ENCODE measurements around the gene B4GALT5. TPM values are rescaled to one million over a fixed set of nuclear protein-coding genes. Genes with fewer than 3 reads are reported as not detected.
"Not testable (repeated sequence)": the region's sequence is repeated elsewhere in the genome, so short reads cannot be mapped to it uniquely, and the experiment has no call there.

B4GALT5 gene
- total RNA-seq, 1 experiment from 2014 or later: 31.5 TPM

DNA sequence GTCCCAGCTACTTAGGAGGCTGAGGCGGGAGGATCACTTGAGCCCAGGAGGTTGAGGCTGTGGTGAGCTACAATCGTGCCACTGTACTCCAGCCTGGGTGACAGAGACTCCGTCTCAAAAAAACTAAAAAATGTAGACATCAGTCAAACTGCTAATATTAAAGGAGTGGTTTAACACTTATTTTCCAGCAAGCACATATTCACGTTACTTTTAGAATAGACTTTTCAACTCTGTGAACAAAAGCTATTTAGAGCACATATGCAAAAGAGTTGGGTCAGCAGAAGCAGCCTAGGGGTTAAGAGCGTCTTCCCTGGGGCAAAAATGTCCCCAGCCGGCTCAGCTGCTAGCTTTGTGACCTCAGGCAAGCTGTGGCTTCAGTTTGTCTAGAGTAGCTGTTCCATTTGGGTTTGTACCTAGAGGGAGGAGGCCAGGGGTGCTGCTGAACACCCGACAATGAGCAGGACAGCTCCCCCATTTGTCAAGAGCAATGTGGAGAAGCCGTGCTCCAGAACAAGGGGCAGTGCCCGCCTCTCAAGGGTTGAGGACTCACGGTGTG is 83.2 kb downstream of the B4GALT5 start:
- DNase-seq (ENCODE audit: low read depth): no peak

GRCh38 chr20:49629606-49630005 is 84.1 kb downstream of the B4GALT5 start:
- no peak for DNase-seq (ENCODE audit: low read depth)

DNA sequence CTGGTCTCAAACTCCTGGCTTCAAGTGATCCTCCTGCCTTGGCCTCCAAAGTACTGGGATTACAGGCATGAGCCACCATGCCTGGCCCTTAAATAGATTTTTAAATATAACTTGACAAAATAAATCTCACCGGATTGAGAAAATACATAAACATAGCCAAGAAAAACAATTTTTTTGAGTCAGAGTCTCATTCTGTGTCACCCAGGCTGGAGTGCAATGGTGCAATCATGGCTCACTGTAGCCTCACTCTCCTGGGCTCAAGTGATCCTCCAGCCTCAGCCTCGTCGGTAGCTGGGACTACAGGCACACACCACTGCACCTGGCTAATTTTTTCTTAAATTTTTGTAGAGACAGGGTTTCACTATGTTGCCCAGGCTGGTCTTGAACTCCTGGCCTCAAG is 85.4 kb downstream of the B4GALT5 start:
- DNase-seq (ENCODE audit: low read depth): not testable (repeated sequence)

DNA sequence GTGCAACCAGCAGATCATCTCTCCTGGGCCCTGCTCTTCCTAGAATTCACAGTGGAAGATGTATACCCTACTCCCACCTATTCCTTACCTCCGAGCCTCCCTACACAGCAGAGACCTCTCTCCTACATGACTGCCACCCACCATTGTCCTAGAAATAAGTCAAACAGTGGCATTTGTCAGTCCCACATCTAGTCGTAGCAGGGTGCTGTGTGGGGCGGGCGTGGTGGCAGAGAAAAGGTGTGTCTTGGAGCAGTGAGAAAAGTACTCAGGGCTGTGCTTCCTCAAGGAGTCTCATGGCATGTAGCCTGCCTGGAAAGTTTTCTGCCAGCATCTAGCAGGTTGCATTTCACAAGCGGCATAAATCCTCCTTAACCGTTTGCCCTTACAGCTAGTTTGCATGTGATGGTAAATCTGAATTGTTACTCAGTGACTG is 86.3 kb downstream of the B4GALT5 start:
- DNase-seq (ENCODE audit: low read depth): no peak

GRCh38 chr20:49624988-49625387 is 88.7 kb downstream of the B4GALT5 start:
- not testable (repeated sequence) for DNase-seq (ENCODE audit: low read depth)

DNA sequence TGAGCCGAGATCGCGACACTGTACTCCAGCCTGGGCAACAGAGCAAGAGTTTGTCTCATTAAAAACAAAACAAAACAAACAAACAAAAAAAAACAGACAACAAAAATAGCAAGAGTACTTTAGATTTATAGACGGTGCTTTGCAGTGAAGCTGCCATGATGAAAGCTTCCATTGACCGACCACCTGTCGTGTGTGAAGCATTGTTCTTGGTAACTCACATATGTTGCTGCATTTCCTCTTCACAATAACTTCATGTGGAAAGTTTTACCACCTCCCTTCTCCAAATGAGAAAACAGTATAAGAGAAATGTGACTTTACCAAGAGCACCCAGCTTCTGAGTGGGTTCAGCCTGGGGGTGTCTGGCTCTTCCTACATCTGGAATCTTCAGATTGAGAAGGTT is 89.4 kb downstream of the B4GALT5 start:
- no peak for DNase-seq (ENCODE audit: low read depth)

- no peak for DNase-seq (ENCODE audit: low read depth)
Measured at GRCh38 chr20:49622243-49622642, 91.4 kb downstream of the B4GALT5 start.

DNA sequence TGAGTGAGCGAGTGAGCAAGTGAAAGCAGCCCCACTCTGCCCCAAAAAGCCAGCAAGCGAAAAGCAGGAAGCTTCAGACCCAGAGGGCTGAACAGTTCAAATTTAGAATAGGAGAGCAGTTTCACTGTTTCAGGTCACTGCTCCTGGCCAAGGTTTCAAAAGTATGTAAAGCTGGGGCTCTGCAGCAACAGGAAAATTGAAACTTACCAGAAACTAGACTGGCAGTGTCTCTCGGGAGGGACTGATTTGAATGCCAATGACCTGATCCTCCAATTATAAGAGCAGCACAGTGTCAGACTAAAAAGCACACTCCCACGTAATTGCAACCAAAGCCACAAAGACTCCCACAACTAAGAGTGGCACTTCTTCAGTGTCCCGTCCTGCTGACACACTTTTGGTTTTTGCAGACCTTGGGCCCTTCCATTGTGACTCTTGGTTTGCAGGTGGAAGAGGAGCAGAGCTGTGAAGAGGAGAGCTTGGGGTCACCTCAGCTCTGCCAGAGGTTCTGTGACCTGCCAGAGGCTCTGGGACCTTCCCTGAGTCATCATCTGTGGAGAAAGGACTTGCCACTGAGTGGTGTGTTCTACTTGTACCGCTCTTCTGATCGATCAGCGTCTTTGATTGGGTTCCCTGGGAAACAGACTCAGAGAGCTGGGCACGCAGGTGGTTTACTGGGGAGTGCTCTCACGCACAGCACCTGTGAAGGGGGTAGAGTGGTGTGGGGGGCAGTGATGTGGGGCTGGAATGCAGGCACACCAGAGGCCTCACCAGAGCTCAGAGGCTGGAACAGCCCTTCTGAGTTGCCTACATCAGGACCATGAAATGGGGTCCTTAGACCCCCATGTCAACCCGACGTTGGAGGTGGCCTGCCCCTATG is 93.1 kb downstream of the B4GALT5 start:
- DNase-seq (ENCODE audit: low read depth): no peak

DNA sequence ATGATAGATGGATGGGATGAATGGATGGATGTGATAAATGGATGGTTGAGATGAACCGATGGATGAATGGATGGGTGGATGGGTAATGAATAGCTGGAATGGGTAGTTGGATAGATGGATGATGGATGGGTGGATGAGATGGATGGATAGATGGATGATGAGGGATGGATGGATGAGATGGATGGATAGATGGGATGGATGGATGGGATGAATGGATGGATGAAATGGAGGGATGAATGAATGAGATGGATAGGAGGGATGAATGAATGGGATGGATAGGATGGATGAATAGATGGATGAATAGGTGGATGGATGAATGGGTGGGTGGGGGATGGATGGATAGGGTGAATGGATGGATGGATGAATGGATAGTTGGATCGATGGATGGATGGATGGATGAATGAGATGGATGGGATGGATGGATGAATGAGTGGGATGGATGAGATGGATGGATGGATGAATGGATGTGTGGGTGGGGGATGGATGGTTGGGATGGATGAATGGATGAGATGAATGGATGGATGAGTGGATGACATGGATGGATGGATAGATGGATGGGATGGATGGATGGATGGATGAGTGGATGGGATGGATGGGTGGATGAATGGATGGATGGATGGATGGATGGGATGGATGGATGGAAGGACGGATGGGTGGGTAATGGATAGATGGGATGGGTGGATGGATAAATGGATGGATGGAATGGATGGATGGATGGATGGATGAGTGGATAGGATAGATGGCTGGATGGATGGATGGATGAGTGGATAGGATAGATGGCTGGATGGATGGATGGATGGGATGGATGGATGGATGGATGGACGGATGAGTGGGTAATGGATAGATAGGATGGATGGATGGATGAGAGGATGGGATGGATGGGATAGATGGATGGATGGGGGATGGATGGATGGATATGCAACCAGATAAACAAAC is 94.3 kb downstream of the B4GALT5 start:
- no peak for DNase-seq (ENCODE audit: low read depth)

DNA sequence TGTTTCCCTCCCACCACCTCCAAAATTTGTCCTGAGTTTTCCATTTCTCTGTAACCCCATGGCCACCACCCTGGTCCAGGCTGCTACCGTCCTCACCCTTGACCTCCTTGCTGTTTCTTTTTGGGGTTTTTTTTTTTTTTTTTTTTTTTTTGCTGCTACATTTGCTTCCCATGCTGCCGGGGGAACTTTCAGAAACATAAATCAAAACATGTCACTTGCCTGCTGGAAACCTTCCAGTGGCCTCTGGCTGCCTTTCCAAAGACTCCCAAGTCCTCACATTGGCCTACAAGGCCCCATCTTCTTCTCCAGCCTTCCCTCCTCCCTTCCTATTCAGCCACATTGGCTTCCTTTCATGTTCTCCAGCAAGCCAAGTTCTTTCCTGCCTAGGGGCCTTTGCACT is 95.4 kb downstream of the B4GALT5 start:
- no peak for DNase-seq (ENCODE audit: low read depth)

- not testable (repeated sequence) for DNase-seq (ENCODE audit: low read depth)
Measured at GRCh38 chr20:49617394-49617793, 96.3 kb downstream of the B4GALT5 start.

DNA sequence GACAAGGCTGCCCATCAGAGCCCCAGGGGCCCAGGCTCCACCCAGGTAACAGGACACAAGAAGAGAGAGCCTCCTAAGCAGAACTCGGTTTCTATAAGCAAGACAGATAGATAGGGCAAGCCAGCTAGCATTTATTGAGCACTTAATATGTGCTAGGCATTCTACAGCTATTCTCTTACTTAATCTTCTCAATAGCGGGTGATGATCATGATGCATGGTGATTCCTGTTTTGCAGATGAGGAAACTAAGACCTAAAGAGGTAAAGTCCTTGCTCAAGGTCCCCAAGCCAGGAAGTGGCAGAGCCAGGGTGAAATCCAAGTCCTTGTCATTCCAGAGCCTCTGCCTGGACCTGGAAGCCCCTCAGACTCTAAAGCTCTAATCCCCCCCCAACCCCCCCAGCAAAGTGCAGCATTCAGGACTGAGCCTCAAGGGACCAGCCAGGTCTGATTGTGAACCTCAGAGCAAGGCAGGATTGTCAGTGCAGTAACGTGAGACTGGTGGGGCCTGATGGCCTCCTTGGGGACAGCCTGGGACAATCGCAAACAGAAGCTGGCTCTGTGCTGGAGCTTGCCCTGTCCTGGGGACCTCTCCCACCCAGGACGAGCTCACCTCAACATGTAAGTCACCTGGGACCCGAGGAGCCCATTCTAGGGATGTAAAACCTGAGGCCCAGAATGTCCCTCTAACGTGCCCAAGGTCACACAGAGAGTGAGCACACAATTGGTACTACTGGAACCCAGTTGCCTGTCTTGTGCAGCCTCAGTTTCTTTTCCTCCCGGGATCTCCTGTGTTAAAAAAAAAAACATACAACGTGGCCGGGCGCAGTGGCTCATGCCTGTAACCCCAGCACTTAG is 97.3 kb downstream of the B4GALT5 start:
- DNase-seq (ENCODE audit: low read depth): no peak

- peak; percentile 26 for DNase-seq (ENCODE audit: low read depth)
Measured at GRCh38 chr20:49615401-49616153, 98.1 kb downstream of the B4GALT5 start.

DNA sequence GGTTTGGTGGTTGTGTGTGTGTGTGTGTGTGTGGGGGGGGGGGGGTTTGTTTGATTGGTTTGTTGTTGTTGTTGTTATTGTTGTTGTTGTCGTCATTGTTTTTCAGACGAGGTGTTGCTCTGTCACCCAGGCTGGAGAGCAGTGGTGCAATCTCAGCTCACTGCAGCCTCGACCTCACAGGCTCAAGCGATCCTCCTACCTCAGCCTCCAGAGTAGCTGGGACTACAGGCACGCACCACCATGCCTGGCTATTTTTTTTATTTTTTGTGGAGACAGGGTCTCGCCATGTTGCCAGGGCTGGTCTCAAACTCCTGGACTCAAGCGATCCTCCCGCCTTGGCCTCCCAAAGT is 98.7 kb downstream of the B4GALT5 start:
- not testable (repeated sequence) for DNase-seq (ENCODE audit: low read depth)

GRCh38 chr20:49614338-49615050 is 99.2 kb downstream of the B4GALT5 start:
- no peak for DNase-seq (ENCODE audit: low read depth)

- DNase-seq (ENCODE audit: low read depth): peak; percentile 22
Measured at GRCh38 chr20:49612127-49612738, 101.4 kb downstream of the B4GALT5 start.

DNA sequence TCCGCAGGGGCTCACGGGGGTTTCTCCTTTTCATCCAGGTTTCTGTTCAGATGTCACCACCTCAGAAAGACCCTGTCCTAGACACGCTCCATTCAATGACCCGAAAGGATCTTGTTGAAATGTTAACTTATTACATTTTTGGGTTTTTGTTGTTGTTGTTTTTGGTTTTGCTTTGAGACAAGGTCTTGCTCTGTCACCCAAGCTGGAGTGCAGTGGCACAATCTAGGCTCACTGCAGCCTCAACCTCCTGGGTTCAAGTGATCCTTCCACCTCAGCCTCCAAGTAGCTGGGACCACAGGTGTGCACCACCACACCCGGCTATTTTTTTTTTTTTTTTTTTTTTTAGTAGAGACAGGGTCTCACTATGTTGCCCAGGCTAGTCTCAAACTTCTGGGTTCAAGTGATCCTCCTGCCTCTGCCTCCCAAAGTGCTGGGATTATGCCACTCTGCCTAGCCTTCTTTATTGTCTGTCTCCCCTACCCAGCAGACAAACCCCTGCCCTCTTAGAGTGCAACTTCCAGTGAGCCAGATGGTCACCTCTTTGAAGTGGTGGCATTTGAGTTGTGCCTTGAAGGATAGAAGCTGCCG is 102.0 kb downstream of the B4GALT5 start:
- DNase-seq (ENCODE audit: low read depth): not testable (repeated sequence)

DNA sequence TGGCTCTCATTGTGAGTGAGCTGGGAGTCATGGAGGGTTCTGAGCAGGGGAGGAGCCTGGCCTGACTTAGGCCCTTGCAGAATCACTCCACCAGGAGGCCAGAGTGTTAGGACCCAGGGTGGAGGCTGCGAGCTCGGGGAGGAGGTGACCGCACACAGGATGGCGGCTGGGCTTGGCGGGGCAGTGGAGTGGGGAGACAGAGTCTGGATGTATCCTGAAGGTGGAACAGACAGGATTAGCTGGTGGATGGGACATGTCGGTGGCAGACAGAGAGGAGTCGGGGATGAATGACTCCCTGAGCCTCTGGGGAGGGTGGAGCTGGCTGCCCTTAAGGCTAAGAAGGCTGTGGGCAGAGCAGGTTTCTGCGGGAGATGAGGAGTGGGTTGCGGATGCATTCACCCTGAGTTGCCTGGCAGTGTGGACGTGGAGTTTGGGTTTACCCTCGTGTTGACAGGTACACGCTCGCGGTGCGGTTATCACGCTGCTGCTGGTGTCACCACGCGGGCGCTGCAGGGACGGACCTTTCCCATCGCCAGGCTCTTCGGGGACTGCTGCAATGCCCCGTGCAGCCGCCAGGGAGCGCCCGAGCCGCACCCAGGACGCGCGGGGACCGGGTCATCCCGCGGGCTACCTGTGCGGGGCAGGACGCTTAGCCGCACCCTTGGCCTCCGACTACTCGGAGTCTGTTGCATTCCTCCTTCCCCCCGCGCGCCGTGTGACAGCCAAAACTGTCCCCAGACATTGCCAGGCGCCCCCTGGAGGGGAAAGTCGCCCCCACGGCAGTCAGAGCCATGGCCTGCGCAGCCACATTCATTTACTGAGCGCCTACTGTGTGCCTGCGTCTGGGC is 102.8 kb downstream of the B4GALT5 start:
- DNase-seq (ENCODE audit: low read depth): peak; percentile 29
